ENCODE data around the gene PRPH2. TPM values are rescaled to one million over a fixed set of nuclear protein-coding genes. Genes with fewer than 3 reads are reported as not detected.
A peak's percentile ranks its signal among the peaks of the same experiment; 100 is the strongest.

PRPH2 gene
- total and polyA plus RNA-seq, 12 donors = 0.36 to 2.7 (median 0.97) TPM

GRCh38 chr6:42729731-42730130, 7.3 kb upstream of the PRPH2 start:
- TF ChIP-seq CTCF (IDR thresholded peaks at IDR 0.05) = no peak
- Histone ChIP-seq H3K9me3 (no peaks in the 10 kb centered on the region), H3K4me3 (no peak overlapping the region), H3K27ac (no peak overlapping the region), H3K27me3 (no peaks in the 10 kb centered on the region), H3K36me3 (no peaks in the 10 kb centered on the region), H3K4me1 (peaks cover 4 to 20% (median 14%) of the 10 kb centered on the region in 9 donors)
- no peak for ATAC-seq
- WGBS, 2 donors = 72 to 84% methylated on average over 2 to 3 of the region's 3 CpGs
- no peak for DNase-seq
- intact Hi-C loops (cut with DNase I) = loop anchor here in 7 of 10 donors (5.0 to 10.0 kb wide), 6 partner anchors 37 to 148 kb away; partner anchors contain the start of gene RPL7L1 (in 5 of the 7)

GRCh38 chr6:42727627-42728026, 5.2 kb upstream of the PRPH2 start:
- peak in 4 of 8 donors; percentile 11 to 51 (median 18) for ATAC-seq
- Histone ChIP-seq H3K4me1 (peaks cover 4 to 20% (median 14%) of the 10 kb centered on the region in 9 donors), H3K4me3 (peak overlapping the region in 9 of 10 donors; percentile 47 to 66 (median 58)), H3K36me3 (no peaks in the 10 kb centered on the region), H3K27ac (peak overlapping the region in 9 of 10 donors; percentile 34 to 88 (median 76)), H3K9me3 (no peaks in the 10 kb centered on the region), H3K27me3 (no peaks in the 10 kb centered on the region)
- no peak for DNase-seq
- intact Hi-C loops (cut with DNase I) = loop anchor here in 8 of 10 donors (2.0 to 10.0 kb wide), 8 partner anchors 35 to 150 kb away; partner anchors contain the start of gene RPL7L1 (in 5 of the 8)
- no peak for TF ChIP-seq CTCF (IDR thresholded peaks at IDR 0.05)
- WGBS, 2 donors = 55 to 64% methylated on average over 22 of the region's 22 CpGs

- H3K27ac ChIP-seq = peak overlapping the region in 9 of 10 donors; percentile 34 to 88 (median 76)
- no peaks in the 10 kb centered on the region for H3K9me3 ChIP-seq
- peak; percentile 44 to 74 (median 56) for ATAC-seq
- intact Hi-C loops (cut with DNase I) = loop anchor here in 8 of 10 donors (2.0 to 10.0 kb wide), 8 partner anchors 35 to 150 kb away; partner anchors contain the start of gene RPL7L1 (in 5 of the 8)
- peaks cover 4 to 20% (median 14%) of the 10 kb centered on the region in 9 donors for H3K4me1 ChIP-seq
- peak overlapping the region; percentile 3 to 66 (median 58) for H3K4me3 ChIP-seq
- peak; percentile 26 to 47 for DNase-seq
- WGBS, 2 donors = 11 to 13% methylated on average over 52 of the region's 52 CpGs
- H3K36me3 ChIP-seq = no peaks in the 10 kb centered on the region
- no peak for TF ChIP-seq CTCF (IDR thresholded peaks at IDR 0.05)
- H3K27me3 ChIP-seq = no peaks in the 10 kb centered on the region
These were observed 4.8 kb upstream of the PRPH2 start for GRCh38 chr6:42727087-42727611.

- H3K9me3 ChIP-seq = no peaks in the 10 kb centered on the region
- peak overlapping the region in 9 of 10 donors; percentile 34 to 88 (median 76) for H3K27ac ChIP-seq
- WGBS, 2 donors = 0 to 1% methylated on average over 14 of the region's 14 CpGs
- DNase-seq (peak; percentile 42 to 84), ATAC-seq (peak; percentile 91 to 97 (median 95))
- no peaks in the 10 kb centered on the region for H3K27me3 ChIP-seq
- TF ChIP-seq CTCF (IDR thresholded peaks at IDR 0.05) = peak; percentile 82 to 98 (median 94)
- H3K4me1 ChIP-seq = peaks cover 4 to 20% (median 14%) of the 10 kb centered on the region in 9 donors
- peaks cover 0 to 2% (median 0%) of the 10 kb centered on the region in 9 donors for H3K36me3 ChIP-seq
- H3K4me3 ChIP-seq = peak overlapping the region; percentile 3 to 66 (median 58)
- intact Hi-C loops (cut with DNase I) = loop anchor here (1.0 to 10.0 kb wide), 11 partner anchors 34 to 151 kb away; partner anchors contain the start of gene RPL7L1 (in 5 of the 10)
These were observed 4.2 kb upstream of the PRPH2 start for GRCh38 chr6:42726485-42727086.
